Chondrocyte (in vitro differentiated cells): ENCODE measurements around the gene TECPR2. TPM values are rescaled to one million over a fixed set of nuclear protein-coding genes. Genes with fewer than 3 reads are reported as not detected.
A peak's percentile ranks its signal among the peaks of the same experiment; 100 is the strongest.

Source experiments
- DNase-seq: peaks from one replicate; pipeline ENCODE4 v3.0.0; 2021; ENCODE audit warnings: mixed read lengths, low spot score
- H3K27ac Mint-ChIP-seq: one replicate; pipeline ENCODE4 v1.8.0; 2021; ENCODE audit warnings: mild to moderate bottlenecking, moderate library complexity, mixed read lengths; ENCODE audit not compliant: unreplicated experiment
- H3K27me3 Mint-ChIP-seq: 2 replicates; pipeline ENCODE4 v1.8.0; 2021; ENCODE audit warnings: low read depth, mixed read lengths
- H3K36me3 Mint-ChIP-seq: 2 replicates; pipeline ENCODE4 v1.8.0; 2021; ENCODE audit warnings: low read depth, mixed read lengths
- H3K4me1 Mint-ChIP-seq: 2 replicates; pipeline ENCODE4 v1.8.0; 2021; ENCODE audit warnings: low read depth, mild to moderate bottlenecking, mixed read lengths
- H3K4me3 Mint-ChIP-seq: one replicate; pipeline ENCODE4 v1.8.0; 2021; ENCODE audit warnings: mild to moderate bottlenecking, moderate library complexity, mixed read lengths; ENCODE audit not compliant: unreplicated experiment
- H3K9me3 Mint-ChIP-seq: 2 replicates; pipeline ENCODE4 v1.8.0; 2021; ENCODE audit warnings: low read depth, mixed read lengths
- total RNA-seq: library from RNA; stranded (reverse); gene quantifications from 3 replicates; pipeline ENCODE4 v1.2.1, GENCODE V29; 2021
- TF ChIP-seq, protein P1 (sequence below): fragments of 200-600 bp; sonication (generic); IDR thresholded peaks from 2 replicates; pipeline ENCODE4 v1.5.0; 2021; ENCODE audit warnings: antibody characterized with exemption, mild to moderate bottlenecking, moderate library complexity

TECPR2 gene
- total RNA-seq, 1 donor from 2014 or later: 32.2 TPM

DNA sequence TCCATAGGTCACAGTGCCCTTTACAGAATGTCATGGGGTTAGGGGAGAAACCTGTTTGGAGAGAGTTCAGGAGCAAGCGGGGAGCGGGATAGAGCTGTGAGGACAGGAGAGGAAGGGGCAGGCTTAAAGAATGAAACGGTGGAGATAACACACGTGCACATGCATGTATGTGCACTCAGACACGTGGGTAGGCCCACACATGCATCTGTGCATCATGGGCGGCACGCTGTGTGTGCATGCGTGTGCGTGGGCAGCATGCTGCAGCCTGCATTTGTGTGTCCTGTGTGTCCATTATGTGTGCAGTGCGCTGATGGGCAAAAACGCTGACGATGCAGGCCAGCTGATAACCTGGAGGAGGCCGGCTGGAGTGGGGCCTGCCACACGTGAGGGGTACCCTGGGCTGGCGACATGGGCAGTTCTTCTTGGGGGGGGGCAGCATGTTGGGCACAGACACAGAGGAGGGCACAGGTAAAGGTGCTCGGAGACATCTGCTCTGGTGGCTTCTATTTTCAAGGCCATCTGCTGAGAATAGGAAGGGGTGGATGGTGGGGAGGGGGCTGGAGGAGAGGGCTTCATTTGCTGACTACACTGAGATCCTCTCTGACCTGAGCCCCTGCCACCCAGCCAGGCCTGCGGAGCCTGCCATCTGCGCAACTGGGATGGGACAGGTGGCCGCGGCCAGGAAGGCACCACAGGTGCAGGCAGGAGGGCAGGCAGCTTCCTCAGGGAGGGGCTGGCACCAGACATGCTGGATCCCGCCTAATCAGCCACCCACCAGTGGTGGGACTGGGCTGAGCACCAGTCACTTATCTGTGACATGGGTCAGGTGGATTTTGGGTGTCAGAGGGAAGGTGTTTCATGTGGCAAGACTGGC, 151.4 kb downstream of the TECPR2 start:
- DNase-seq: peak; percentile 79
- Mint-ChIP-seq H3K27me3 (no peaks in the 10 kb centered on the region), H3K36me3 (no peaks in the 10 kb centered on the region), H3K9me3 (no peaks in the 10 kb centered on the region), H3K4me3 (no peak overlapping the region), H3K27ac (no peak overlapping the region), H3K4me1 (peaks cover 6% of the 10 kb centered on the region)
- TF ChIP-seq, protein P1, sequence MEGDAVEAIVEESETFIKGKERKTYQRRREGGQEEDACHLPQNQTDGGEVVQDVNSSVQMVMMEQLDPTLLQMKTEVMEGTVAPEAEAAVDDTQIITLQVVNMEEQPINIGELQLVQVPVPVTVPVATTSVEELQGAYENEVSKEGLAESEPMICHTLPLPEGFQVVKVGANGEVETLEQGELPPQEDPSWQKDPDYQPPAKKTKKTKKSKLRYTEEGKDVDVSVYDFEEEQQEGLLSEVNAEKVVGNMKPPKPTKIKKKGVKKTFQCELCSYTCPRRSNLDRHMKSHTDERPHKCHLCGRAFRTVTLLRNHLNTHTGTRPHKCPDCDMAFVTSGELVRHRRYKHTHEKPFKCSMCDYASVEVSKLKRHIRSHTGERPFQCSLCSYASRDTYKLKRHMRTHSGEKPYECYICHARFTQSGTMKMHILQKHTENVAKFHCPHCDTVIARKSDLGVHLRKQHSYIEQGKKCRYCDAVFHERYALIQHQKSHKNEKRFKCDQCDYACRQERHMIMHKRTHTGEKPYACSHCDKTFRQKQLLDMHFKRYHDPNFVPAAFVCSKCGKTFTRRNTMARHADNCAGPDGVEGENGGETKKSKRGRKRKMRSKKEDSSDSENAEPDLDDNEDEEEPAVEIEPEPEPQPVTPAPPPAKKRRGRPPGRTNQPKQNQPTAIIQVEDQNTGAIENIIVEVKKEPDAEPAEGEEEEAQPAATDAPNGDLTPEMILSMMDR: no peak

DNA sequence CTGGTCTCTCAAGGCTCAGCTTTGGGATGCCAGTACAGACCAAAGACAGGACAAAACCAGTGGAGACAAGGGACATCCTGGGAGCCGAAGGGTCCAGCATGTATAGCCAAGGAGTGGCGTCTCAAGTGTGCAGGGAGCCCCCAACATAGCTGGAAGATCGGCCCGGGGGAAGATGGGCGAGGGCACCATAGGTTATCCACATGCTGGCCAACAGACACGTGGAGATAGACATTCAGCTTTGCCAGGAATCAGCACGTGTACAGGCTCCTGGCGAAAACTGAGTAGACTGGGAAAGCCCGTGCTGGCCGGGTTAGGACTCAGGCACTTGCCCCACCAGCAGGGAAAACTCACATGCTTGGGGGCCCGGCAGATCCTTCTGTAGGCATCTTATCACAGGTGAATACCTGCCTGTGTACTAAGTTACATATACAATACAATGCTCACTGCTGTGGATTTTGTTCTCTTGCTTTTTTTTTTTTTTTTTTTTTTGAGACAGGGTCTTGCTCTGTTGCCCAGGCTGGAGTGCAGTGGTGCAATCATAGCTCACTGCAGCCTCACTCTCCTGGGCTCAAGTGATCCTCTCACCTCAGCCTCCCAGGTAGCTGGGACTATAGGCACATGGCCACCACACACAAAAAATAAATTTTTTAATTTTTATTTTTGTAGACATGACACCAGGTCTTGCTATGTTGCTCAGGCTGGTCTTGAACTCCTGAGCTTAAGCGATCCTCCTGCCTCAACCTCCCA, 152.4 kb downstream of the TECPR2 start:
- Mint-ChIP-seq H3K36me3 (no peaks in the 10 kb centered on the region), H3K4me1 (peaks cover 5% of the 10 kb centered on the region), H3K9me3 (no peaks in the 10 kb centered on the region), H3K4me3 (peak overlapping the region; percentile 12), H3K27ac (no peak overlapping the region), H3K27me3 (no peaks in the 10 kb centered on the region)
- TF ChIP-seq, protein P1: no peak
- no peak for DNase-seq

DNA sequence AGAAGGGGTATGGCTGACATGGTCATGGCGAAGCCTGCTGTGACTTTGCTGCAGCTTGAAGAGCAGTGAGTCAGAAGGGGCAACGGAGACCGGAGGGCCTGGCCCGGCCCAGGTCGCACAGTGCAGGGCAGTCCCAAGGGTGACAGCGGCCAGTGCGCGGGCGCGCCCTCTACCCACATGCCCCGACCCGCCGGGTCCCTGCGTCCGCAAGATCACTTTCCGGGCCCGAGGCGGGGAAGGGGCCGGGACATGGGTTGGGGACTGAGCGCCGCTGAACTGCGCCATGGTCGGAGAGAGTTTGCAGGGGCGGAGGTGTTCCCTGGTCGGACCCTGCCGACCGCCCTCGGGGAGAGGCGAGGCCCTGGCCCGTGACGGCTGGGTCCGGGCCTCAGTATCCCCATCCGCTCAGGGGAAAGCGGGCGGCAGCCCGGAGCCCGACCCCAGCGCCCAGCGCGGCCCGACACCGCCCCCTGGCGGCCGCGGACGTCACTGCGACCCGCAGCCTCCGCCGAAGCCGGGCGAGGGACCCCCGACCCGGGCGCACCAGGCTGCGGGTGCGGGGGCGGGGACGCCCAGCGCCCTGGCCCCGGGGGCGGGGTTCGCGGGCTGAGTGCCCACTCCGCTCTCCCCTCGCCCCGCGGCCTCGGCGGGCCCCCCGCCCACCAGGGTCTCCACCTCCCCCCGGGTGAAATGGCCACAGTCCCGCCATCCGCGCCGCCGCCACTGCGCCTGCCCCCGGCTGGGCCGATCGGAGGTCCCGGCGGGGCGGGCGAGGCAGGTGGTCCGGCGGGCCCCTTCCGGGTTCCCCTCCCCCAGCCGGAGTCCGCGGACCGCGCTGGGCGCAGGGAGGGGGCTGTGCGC, 154.0 kb downstream of the TECPR2 start:
- H3K4me3 Mint-ChIP-seq: peak overlapping the region; percentile 69
- TF ChIP-seq, protein P1: peak; percentile 91
- H3K4me1 Mint-ChIP-seq: peaks cover 3% of the 10 kb centered on the region
- H3K9me3 Mint-ChIP-seq: no peaks in the 10 kb centered on the region
- DNase-seq: no peak
- no peaks in the 10 kb centered on the region for H3K27me3 Mint-ChIP-seq
- H3K36me3 Mint-ChIP-seq: no peaks in the 10 kb centered on the region
- H3K27ac Mint-ChIP-seq: peak overlapping the region; percentile 27

DNA sequence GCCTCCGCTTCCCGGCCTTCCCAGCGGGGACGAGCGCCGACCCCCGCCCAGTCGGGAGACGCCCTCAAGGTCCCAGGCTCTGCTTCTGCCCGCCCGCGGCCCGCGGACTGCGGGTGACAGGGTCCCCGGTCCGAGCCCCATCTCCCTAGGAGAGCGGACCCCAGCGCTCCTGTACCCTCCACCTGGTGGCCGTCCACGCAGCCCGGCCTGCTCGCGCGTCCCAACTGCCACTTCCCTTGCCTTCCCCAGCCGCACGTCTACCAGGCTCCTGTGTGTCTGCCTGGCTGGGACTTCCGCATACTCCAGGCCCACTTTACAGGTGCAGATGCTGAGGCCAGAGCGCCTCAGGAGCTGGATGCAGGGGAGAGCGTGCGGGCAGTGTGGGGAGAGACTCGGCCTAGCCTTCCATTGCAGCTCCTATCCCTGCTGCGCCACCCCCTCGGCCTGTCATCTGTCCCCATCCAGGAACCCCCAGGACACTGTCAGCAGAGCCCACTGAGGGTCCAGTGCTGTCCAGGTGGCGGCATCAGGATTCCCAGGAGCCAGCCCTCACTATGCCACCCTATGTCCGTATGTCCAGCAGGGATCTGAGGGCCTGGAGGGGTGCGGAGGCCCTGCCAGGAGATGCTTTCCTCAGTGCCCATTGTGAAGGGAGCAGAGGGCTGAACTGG, 154.8 kb downstream of the TECPR2 start:
- Mint-ChIP-seq H3K27ac (peak overlapping the region; percentile 57), H3K36me3 (no peaks in the 10 kb centered on the region), H3K9me3 (no peaks in the 10 kb centered on the region), H3K27me3 (no peaks in the 10 kb centered on the region), H3K4me3 (peak overlapping the region; percentile 67), H3K4me1 (peaks cover 3% of the 10 kb centered on the region)
- TF ChIP-seq, protein P1: no peak
- peak; percentile 94 for DNase-seq
